ENCODE measurements around the gene CD99L2.

DNA sequence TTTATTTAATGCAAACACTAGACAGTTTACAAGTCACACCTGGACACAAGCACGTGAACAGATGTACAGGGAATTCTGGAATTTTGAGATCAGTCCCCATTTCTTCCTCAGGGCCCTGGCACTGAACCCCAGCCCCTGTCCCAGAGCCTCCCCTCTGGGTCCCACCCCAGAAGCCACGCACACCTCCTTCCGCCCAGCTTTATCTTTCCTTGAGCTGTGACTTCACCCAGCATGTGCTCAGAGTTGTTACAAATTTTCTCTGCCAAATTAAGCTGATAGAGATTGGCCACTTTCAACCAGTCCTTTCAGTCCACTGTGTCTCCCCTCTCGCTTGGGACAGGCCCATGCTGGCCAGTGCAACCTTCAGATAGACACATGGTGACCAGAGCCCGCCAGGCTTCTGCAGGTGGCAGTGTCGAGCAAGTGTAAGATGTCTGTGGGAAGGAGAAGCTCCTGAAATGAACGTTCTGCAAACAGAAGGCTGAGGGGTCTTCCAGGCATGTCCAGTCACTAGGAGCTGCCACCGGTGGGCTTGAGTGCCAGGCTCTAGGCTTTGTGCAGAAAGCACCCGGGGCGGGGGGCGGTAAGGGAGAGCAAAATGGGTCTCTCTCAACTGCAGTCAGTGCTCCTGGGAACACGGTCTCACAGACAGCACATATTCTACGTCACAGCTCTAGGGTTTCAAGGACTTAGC, 132.0 kb downstream of the CD99L2 start:
- TF ChIP-seq POLR2AphosphoS5 (IDR thresholded peaks at IDR 0.05; ENCODE audit: low read depth, low read length) (no peak), CTCF (IDR thresholded peaks at IDR 0.05) (no peak)
